Activated gamma-delta T cell (primary cell): ENCODE results near the gene DDT.
"Not testable (repeated sequence)": the region's sequence is repeated elsewhere in the genome, so short reads cannot be mapped to it uniquely, and the experiment has no call there.

Source experiments
- DNase-seq: peaks from one replicate; lab custom pipeline; 2025; lab: John Stamatoyannopoulos, UW

Gene DDT

DNA sequence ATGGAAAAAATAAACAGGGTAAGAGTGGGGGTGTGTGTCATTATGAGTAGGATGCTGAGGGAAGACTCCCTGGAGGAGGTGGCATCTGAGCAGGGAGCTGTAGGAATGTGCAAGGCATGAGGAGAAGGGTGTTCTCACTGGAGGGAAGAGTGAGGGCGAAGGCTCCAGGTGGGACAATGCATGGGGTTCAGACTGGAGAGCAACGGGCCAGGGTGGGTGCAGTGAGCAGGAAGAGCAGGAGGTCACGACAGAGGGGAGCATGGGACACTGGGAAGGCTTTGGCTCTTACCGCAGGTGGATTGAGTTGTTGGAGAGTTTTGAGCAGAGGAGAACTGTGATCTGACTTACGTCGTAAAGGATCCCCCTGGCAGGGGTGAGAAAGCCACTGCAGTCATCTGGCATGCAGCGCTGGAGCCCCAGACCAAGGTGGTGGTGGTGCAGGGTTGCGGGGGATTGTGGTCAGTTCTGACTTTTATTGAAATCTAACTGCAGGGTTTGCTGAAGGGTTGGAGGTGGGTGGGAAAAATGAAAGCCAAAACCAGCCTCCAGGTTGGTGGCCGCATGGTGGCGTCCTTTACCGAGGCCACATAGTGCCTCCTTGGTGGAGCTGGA lies 21.3 kb downstream of the DDT start:
- not testable (repeated sequence) for DNase-seq

DNA sequence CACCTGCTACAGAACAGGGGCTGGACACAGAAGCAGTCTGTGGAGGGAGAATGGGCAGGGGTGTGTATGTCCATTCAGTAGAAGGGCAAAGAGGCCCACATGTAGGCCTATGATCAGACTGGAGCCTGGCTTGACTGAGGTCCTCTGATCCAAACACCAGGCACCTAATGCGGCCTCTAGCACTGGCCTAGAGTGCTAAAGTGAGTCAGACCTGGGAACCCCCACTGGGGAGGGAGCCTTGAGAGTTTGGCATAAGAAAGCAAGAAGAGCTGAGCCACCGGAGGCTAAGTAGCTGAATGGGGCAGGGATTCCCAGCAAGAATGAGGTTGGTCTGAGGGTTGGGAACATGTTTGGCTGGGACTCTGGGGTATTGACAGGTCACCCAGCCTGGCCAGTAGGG lies 22.9 kb downstream of the DDT start:
- not testable (repeated sequence) for DNase-seq

DNA sequence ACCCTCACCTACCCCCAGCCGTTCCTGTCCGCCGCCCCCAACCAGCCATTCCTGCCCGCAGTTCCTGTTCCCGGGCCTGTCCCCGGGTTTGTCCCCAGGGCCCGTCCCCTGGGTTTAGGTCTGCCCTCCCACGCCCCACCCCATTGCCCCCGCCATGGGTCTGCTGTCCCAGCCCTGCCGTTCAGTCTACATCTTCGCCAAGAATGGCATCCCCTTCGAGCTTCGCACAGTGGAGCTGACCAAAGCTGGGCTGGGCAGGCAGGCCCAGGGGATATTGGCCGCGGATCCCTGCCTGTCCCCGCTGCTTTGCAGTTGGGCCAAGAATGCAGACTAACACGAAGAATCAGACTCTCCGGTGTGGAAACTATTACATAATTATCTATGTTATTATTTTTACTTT lies 24.5 kb downstream of the DDT start:
- DNase-seq, result not testable (repeated sequence)

DNA sequence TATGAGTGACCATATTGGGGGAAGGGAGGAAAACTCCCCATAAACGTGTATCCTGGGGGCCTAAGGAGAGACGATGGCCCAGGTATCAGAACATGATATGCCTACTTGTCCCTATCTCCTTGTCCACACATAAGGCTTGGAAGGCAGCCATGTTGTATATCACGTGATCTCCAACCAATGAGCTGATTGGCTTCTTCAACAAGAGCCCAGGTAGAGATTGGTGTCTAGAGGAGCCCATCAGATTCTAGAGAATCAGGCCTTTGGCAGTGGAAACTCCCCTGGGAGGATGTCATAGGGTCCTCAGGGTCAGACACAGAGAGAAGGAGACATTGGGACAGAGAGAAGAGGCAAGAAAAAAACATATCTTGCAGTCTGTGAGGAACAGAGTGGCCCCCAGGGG lies 26.9 kb downstream of the DDT start:
- DNase-seq, result not testable (repeated sequence)

DNA sequence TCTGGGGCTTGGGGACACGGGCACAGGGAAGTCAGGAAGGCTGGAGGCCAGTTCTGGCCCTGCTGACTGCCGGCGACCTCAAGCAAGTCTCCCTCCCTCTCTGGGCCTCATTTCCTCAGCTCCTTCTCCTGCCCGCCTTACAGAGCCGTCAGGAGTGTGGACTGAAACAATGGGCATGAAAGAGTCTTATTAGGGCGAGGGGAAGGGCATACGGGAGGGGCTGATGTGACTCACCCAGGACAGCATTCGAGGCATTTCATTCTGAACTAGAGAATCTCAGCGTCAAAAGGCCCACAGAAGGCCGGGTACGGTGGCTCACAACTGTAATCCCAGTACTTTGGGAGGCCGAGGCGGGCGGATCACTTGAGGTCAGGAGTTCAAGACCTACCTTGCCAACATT lies 34.1 kb downstream of the DDT start:
- not testable (repeated sequence) for DNase-seq

DNA sequence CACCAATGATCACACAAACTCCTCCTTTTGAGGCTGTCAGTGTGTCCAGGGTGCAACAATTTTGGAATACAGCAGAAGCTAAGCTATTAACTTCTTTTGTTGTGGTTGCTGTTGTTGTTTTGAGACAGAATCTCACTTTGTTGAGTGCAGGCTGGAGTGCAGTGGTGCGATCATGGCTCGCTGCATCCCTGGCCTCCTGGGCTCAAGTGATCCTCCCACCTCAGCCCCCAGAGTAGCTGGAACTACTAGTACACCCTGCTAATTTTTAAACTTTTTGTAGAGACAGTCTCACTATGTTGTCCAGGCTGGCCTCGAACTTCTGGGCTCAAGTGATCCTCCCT lies 35.3 kb downstream of the DDT start:
- DNase-seq, result no peak

DNA sequence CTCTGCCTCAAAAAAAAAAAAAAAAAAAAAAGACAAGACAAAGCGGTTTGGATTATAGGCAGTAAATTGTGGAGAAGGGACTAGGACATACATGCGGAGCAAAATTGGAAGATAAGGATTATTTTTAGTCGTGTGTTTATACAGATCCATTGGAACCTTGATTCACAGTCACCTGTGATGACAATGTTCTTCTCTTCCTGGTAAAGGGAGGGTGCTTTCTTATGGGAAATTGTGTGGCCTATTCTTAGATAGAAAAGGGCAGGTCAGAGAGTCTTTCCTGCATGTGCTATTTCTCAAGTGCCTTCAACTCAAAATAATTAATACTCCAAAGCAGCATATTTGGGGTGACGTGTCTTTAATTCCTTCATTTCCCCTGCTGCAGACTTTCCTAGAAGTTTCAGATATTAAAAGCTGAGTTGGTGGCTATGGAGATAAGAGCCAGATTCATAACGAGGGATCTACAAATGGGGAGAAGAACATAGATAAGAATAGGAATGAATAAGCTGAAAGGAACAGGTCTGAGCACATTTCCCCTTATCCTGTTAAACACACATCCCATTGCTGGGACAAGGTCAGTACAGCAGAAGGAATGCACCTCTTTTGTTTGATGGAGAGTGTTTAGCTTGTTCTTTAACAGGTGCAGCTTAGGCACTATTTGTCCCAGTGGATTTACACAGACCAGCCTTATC lies 35.8 kb downstream of the DDT start:
- no peak for DNase-seq

DNA sequence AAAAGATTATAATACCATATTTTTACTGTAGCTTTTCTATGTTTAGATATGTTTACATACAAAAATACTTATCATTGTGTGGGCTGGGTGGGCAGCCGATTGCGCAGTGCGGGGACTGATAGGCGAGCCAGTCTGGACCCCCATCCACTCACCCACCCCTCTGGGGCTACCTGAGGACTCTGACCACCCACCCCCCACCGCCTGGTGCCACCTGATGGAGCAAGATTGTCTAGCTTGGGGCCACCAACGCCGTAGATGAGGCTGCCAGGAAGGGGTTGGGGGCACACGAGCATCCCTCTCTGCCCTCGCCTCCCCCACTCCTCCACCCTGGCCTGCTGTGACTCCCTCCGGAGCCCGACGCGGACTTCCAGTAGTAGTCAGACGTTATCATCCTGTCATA lies 47.7 kb downstream of the DDT start:
- DNase-seq, result no peak

DNA sequence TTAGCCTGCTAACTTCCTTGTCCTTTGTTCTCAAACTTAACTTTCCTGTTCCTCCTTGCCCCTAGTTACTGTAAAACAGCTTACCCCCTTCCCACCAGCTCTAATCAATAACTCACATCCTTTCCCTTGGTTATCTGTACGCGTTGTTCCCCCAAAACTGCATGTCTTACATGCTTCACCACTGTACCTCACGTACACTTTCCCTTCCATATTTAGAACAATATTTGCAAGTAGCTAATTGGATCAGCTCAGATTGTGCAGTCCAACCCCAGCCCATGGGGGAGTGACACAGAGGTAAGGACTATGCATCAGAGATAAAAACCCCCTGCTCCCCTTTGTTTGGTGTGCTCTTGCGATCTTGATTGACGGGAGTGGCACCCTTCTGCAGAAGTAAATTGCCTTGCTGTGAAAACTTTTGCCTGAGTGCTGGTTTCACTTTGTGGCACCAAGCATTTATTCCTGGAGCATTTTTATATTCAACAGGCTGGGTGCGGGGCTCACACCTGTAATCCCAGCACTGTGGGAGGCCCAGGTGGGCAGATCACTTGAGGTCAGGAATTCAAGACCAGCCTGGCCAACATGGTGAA lies 49.1 kb downstream of the DDT start:
- no peak for DNase-seq

DNA sequence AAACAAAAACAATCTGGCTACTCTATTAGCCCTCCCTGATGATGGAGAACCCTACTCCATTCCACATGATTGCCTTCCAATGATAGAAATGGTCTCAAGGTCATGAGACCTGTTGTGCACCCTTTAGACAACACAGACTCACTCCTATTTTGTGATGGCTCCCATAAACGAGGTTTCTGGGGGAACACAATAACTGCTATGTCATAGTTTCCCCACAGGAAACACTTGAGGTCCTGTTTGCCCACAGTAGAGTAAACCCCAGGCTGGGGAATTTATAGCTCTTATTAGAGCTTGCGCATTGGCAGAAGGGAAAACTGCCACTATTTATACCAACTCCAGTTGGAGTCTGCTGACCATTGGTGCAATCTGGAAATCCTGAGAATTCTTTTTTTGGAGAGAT lies 51.3 kb downstream of the DDT start:
- no peak for DNase-seq

DNA sequence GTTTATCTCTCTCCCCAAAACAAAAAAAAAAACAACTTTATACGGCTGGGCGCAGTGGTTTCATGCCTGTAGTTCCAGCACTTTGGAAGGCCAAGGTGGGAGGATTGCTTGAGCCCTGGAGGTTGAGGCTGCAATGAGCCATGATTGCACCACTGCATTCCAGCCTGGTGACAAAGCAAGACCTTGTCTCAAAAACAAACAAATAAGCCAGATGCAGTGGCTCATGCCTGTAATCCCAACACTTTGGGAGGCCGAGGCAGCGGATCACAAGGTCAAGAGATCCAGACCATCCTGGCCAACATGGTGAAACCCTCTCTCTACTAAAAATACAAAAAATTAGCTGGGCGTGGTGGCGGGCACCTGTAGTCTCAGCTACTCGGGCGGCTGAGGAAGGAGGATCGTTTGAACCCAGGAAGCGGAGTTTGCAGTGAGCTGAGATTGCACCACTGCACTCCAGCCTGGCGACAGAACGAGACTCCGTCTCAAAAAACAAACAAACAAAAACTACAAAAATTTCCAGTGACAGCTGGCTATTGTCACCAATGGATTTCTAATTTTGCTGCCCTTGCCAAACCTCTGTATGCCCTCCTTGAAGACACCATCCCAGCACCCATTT lies 52.5 kb downstream of the DDT start:
- DNase-seq, result not testable (repeated sequence)
